ENCODE data around the gene GDF9. TPM values are rescaled to one million over a fixed set of nuclear protein-coding genes. Genes with fewer than 3 reads are reported as not detected.

Gene GDF9
- total RNA-seq, 4 donors from 2014 or later = 0.27 to 0.33 TPM; not detected in 2

DNA sequence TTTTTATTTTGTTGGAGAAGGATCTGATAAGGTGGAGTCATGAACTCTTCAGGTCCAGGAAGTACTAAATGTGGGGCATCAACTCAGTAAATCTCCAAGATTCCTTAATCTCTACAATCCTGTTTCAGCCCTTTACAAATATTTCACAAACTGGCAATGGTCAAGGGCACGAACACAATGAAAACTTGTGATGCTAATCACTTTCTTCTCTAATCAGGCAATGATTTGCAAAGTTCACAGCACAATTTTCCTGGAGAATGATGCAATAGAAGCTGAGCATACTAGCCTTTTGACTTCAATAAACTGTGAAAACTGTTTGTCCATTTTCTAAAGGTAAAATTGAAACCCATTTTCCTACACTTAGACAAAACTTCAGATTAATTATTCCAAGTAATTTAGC, 16.9 kb downstream of the GDF9 start:
- 66 to 73% methylated on average over 1 of the region's 1 CpG for WGBS, 2 donors

DNA sequence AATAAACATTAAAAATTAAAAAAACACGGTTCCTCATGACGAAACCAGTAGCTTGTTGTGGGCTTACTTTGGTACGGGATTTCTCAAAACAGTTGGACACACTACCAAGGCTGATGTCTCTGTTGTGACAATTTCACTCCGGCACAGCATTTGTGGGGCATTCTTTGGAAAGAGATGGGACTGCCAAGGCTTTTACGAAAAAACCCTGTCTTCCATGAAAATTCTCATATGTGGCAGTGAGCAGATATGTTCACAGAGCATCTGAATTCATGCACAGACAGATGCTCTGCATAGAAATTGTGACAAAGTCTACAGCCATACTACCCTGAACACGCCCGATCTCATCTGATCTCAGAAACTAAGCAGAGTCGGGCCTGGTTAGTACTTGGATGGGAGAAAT, 18.0 kb downstream of the GDF9 start:
- H3K4me1 ChIP-seq = no peaks in the 10 kb centered on the region
- no peak for DNase-seq
- WGBS, 2 donors = 93 to 96% methylated on average over 8 of the region's 8 CpGs
- no peak for TF ChIP-seq POLR2A (IDR thresholded peaks at IDR 0.05)
- TF ChIP-seq, protein P1, sequence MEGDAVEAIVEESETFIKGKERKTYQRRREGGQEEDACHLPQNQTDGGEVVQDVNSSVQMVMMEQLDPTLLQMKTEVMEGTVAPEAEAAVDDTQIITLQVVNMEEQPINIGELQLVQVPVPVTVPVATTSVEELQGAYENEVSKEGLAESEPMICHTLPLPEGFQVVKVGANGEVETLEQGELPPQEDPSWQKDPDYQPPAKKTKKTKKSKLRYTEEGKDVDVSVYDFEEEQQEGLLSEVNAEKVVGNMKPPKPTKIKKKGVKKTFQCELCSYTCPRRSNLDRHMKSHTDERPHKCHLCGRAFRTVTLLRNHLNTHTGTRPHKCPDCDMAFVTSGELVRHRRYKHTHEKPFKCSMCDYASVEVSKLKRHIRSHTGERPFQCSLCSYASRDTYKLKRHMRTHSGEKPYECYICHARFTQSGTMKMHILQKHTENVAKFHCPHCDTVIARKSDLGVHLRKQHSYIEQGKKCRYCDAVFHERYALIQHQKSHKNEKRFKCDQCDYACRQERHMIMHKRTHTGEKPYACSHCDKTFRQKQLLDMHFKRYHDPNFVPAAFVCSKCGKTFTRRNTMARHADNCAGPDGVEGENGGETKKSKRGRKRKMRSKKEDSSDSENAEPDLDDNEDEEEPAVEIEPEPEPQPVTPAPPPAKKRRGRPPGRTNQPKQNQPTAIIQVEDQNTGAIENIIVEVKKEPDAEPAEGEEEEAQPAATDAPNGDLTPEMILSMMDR (IDR thresholded peaks at IDR 0.05) = no peak
- no peaks in the 10 kb centered on the region for H3K9me3 ChIP-seq
- intact Hi-C loops (cut with DNase I) = no loop called here
- no peak overlapping the region for H3K4me3 ChIP-seq (replicated peaks in 1 of 3)
- H3K27me3 ChIP-seq = no peaks in the 10 kb centered on the region
- H3K27ac ChIP-seq = no peak overlapping the region
- H3K36me3 ChIP-seq = no peaks in the 10 kb centered on the region

More for the DNA sequence above, 16.9 kb downstream of the GDF9 start:
- no peak for DNase-seq
- H3K27ac ChIP-seq = no peak overlapping the region
- H3K27me3 ChIP-seq = no peaks in the 10 kb centered on the region
- H3K4me1 ChIP-seq = no peaks in the 10 kb centered on the region
- H3K9me3 ChIP-seq = no peaks in the 10 kb centered on the region
- H3K36me3 ChIP-seq = no peaks in the 10 kb centered on the region
- intact Hi-C loops (cut with DNase I) = no loop called here
- TF ChIP-seq, protein P1 (IDR thresholded peaks at IDR 0.05) = no peak
- no peak for TF ChIP-seq POLR2A (IDR thresholded peaks at IDR 0.05)
- H3K4me3 ChIP-seq (replicated peaks in 1 of 3) = no peak overlapping the region

DNA sequence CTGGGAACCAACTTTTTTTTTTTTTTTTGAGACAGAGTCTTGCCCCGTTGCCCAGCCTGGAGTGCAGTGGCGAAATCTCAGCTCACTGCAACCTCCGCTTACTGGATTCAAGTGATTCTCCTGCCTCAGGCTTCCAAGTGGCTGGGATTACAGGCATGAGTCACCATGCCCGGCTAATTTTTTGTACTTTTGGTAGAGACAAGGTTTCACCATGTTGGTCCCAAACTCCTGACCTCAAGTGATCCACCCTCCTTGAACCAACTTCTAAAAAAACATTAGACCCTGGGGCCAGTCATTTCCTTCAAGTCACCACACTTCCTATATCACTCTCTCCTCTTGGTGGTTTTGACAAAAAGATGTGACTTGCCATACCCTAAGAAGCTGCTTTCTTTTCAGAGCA, 25.0 kb downstream of the GDF9 start:
- TF ChIP-seq POLR2A (IDR thresholded peaks at IDR 0.05) = no peak
- no peaks in the 10 kb centered on the region for H3K27me3 ChIP-seq
- no peaks in the 10 kb centered on the region for H3K4me1 ChIP-seq
- intact Hi-C loops (cut with DNase I) = no loop called here
- H3K36me3 ChIP-seq = no peaks in the 10 kb centered on the region
- H3K4me3 ChIP-seq (replicated peaks in 1 of 3) = no peak overlapping the region
- WGBS, 2 donors = 70 to 85% methylated on average over 4 of the region's 4 CpGs
- DNase-seq = no peak
- H3K9me3 ChIP-seq = no peaks in the 10 kb centered on the region
- no peak overlapping the region for H3K27ac ChIP-seq

DNA sequence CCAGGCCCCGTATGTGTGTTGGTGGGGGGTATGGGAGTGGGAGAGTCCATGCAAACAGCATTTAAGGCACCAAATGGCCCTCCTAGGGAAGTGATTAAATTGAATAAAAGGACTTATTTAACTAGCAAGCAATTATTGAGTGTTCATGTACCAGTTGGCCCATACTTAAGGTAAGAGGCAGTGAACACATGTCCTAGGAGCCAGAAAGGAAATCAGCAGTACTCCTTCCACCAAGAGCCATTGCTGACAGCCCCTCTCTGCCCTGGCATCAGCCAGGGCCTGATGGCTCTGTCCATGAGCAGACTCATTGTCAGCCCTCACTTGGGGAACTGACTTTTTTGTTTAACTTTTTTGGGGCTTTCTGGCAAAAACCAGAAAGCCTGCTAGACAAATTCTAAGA, 25.4 kb downstream of the GDF9 start:
- H3K4me3 ChIP-seq (replicated peaks in 1 of 3) = no peak overlapping the region
- WGBS, 2 donors = 94 to 100% methylated on average over 1 of the region's 1 CpG
- DNase-seq = no peak
- no peaks in the 10 kb centered on the region for H3K4me1 ChIP-seq
- no peak for TF ChIP-seq POLR2A (IDR thresholded peaks at IDR 0.05)
- no peaks in the 10 kb centered on the region for H3K27me3 ChIP-seq
- no peak overlapping the region for H3K27ac ChIP-seq
- no peaks in the 10 kb centered on the region for H3K9me3 ChIP-seq
- intact Hi-C loops (cut with DNase I) = no loop called here
- H3K36me3 ChIP-seq = no peaks in the 10 kb centered on the region

DNA sequence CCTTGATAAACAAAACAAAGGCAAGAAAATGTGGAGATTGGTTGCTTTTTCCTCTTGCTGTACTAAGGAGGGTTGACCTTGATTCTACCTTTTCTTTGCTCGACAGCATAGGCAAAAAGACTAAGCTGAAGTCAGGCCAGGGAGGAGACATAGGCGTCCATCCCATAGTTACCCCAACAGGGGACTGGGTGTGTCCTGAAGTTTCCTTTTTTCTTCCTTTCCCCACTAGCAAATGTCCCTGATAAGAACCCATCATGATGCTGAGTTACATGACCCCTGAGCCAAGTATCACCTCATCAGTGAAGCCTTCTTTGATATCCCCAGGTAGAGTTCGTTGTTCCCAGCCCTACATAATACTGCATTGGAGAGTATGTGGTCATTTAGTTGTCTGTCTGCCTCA, 26.0 kb downstream of the GDF9 start:
- DNase-seq = no peak
- Histone ChIP-seq H3K4me3 (replicated peaks in 1 of 3) (no peak overlapping the region), H3K36me3 (no peaks in the 10 kb centered on the region), H3K9me3 (no peaks in the 10 kb centered on the region), H3K4me1 (no peaks in the 10 kb centered on the region), H3K27me3 (no peaks in the 10 kb centered on the region), H3K27ac (peak overlapping the region in 1 of 3 donors; percentile 12)
- TF ChIP-seq, protein P1 (IDR thresholded peaks at IDR 0.05) = no peak
- no peak for TF ChIP-seq POLR2A (IDR thresholded peaks at IDR 0.05)
- intact Hi-C loops (cut with DNase I) = no loop called here
- 74 to 84% methylated on average over 3 of the region's 3 CpGs for WGBS, 2 donors

DNA sequence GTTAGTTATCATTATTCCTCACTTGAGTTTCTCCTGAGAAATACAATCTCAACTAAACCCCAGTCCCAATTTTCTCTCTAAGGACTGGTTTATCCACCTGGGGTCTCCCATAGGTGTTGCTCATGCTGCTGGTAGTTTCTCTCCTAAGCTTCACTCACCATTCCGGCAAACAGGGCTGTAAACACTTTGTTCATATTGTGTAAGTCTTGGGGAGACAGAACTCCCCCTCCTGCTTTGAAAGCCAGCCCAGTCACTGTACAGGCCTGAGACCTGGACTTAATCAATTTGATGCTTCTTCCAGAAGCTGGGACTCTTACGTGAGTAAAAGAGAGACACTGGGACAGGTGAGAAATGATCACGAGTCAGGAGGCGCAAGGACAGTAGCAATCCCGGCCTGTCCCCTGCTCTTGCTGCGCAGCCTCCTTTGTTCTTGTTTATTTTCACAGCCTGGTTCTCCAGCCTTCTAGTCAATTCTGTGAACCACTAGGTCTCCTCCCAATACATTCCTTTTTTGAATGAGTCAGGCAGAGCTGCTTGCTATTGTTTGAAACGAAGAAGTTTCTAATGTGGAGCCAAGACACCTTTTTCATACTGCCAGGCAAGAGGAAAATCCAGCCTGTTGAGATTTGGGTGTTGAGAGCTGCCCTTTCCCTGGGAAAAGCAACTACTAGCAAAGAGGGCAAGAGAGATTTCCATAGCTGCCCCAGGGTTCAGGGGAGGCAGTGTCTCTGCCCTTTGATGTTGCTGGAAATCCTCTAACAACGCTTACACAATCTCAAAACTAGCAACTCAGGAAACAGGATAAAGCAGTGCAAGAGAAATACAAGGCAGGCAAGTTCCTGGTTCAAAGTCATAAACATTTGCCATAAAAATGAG, 26.6 kb downstream of the GDF9 start:
- WGBS, 2 donors = 74 to 75% methylated on average over 7 to 8 of the region's 8 CpGs
- H3K36me3 ChIP-seq = no peaks in the 10 kb centered on the region
- no peak overlapping the region for H3K4me3 ChIP-seq (replicated peaks in 1 of 3)
- no peaks in the 10 kb centered on the region for H3K4me1 ChIP-seq
- H3K27me3 ChIP-seq = no peaks in the 10 kb centered on the region
- H3K27ac ChIP-seq = peak overlapping the region in 2 of 3 donors; percentile 31 to 65
- no peak for DNase-seq
- intact Hi-C loops (cut with DNase I) = no loop called here
- TF ChIP-seq, protein P1 (IDR thresholded peaks at IDR 0.05) = no peak
- TF ChIP-seq POLR2A (IDR thresholded peaks at IDR 0.05) = no peak
- H3K9me3 ChIP-seq = no peaks in the 10 kb centered on the region

Data from thyroid gland (tissue), 4 donors.